Keratinocyte (primary cell): ENCODE data around the gene LRFN4. TPM values are rescaled to one million over a fixed set of nuclear protein-coding genes. Genes with fewer than 3 reads are reported as not detected.

ENCODE experiments used
- DNase-seq: peaks from one replicate; pipeline ENCODE4 v3.0.0-alpha.2; 2011; ENCODE audit warnings: low read depth, missing footprints, low spot score
- FAIRE-seq: peaks from 2 replicates; lab custom pipeline; 2011; peaks lifted over from hg19 to GRCh38; lab: Jason Lieb, UNC
- H2AFZ ChIP-seq: 2 replicates; pipeline ENCODE4 v1.6.0; 2012; ENCODE audit warnings: low read length, control low read depth, inconsistent platforms; ENCODE audit not compliant: control insufficient read depth
- H3K27ac ChIP-seq: 2 replicates; pipeline ENCODE4 v1.5.1; 2011; ENCODE audit warnings: low read length; ENCODE audit not compliant: control insufficient read depth, insufficient read depth
- H3K27me3 ChIP-seq: 3 replicates; pipeline ENCODE4 v1.6.0; 2011; ENCODE audit warnings: low read length; ENCODE audit not compliant: control insufficient read depth, insufficient read depth; ENCODE audit errors: extremely low read depth
- H3K36me3 ChIP-seq, 2 experiments: 2 replicates in 1 of 2; 3 replicates in 1 of 2; pipeline ENCODE4 v1.5.1; 2011; ENCODE audit warnings: low read length in 2 of 2, mild to moderate bottlenecking in 1 of 2; ENCODE audit not compliant: control insufficient read depth in 2 of 2, insufficient read depth in 2 of 2; ENCODE audit errors: extremely low read depth in 1 of 2
- H3K4me1 ChIP-seq: 3 replicates; pipeline ENCODE4 v1.5.1; 2011; ENCODE audit warnings: low read length; ENCODE audit not compliant: control insufficient read depth, insufficient read depth; ENCODE audit errors: extremely low read depth
- H3K4me2 ChIP-seq: 3 replicates; pipeline ENCODE4 v1.6.0; 2011; ENCODE audit warnings: low read depth, low read length; ENCODE audit not compliant: control insufficient read depth, insufficient read depth; ENCODE audit errors: extremely low read depth
- H3K4me3 ChIP-seq, 3 experiments: fragments of 200-600 bp in 1 of 3; sonication (generic) in 1 of 3; 2 replicates in 2 of 3; 3 replicates in 1 of 3; pipeline ENCODE4 v1.5.1; 2011 to 2016; ENCODE audit warnings: low read length in 3 of 3, mild to moderate bottlenecking in 3 of 3, control low read depth in 2 of 3, inconsistent platforms in 1 of 3, low read depth in 1 of 3, mixed read lengths in 1 of 3, mixed run types in 1 of 3, moderate library complexity in 1 of 3; ENCODE audit not compliant: control insufficient read depth in 2 of 3, insufficient read depth in 2 of 3; ENCODE audit errors: extremely low read depth in 1 of 3
- H3K79me2 ChIP-seq: 2 replicates; pipeline ENCODE4 v1.6.0; 2012; ENCODE audit warnings: low read length; ENCODE audit not compliant: control insufficient read depth, insufficient read depth
- H3K9ac ChIP-seq: 3 replicates; pipeline ENCODE4 v1.6.0; 2011; ENCODE audit warnings: low read length; ENCODE audit not compliant: control insufficient read depth, insufficient read depth; ENCODE audit errors: extremely low read depth
- H3K9me1 ChIP-seq: 3 replicates; pipeline ENCODE4 v1.6.0; 2011; ENCODE audit warnings: low read length; ENCODE audit not compliant: control insufficient read depth, insufficient read depth; ENCODE audit errors: extremely low read depth
- H3K9me3 ChIP-seq: 2 replicates; pipeline ENCODE4 v1.5.1; 2012; ENCODE audit warnings: low read depth, low read length; ENCODE audit not compliant: control insufficient read depth
- H4K20me1 ChIP-seq: 3 replicates; pipeline ENCODE4 v1.6.0; 2011; ENCODE audit warnings: low read length; ENCODE audit not compliant: control insufficient read depth, insufficient read depth; ENCODE audit errors: extremely low read depth
- CTCF ChIP-seq, 3 experiments: IDR thresholded peaks in 1 of 3; conservative IDR thresholded peaks in 1 of 3; optimal IDR thresholded peaks in 1 of 3; 2 replicates in 2 of 3; 3 replicates in 1 of 3; pipeline versions ENCODE3 to v1.5.1; 2011; ENCODE audit warnings: low read length in 3 of 3, mild to moderate bottlenecking in 3 of 3, moderate library complexity in 2 of 3, control low read depth in 1 of 3, inconsistent platforms in 1 of 3; ENCODE audit not compliant: insufficient read depth in 2 of 3; ENCODE audit errors: extremely low read depth in 1 of 3
- EZH2 ChIP-seq: IDR thresholded peaks from one replicate; pipeline ENCODE4 v1.6.1; 2012; ENCODE audit warnings: inconsistent platforms, mild to moderate bottlenecking, low read length, moderate library complexity
- dilution Hi-C: fragments of 300-500 bp; cut with MboI; formaldehyde crosslinking; loops from one replicate; pipeline ENCODE4 v1.7.0; 2020; ENCODE audit warnings: low sequenced_read_pairs; ENCODE audit not compliant: extremely low pct_ligation_motif_present
- polyA plus RNA-seq, 5 experiments: library from polyadenylated mRNA; depleted of rRNA in 3 of 5; stranded (reverse) in 3 of 5; stranded (forward) in 1 of 5; unstranded in 1 of 5; fragments of >200 nt; gene quantifications; 1 replicate in 1 of 5; 2 replicates in 3 of 5; 3 replicates in 1 of 5; pipeline versions ENCODE4 v1.2.1 to v1.2.3, GENCODE V29; 2011 to 2012; ENCODE audit warnings: missing spikeins in 2 of 5, low read depth in 1 of 5, low replicate concordance in 1 of 5

Gene LRFN4
- polyA plus RNA-seq, 1 donor (not counting 4 experiments of a cell fraction or from before 2014, with no cell fraction given), result 1.1 TPM

GRCh38 chr11:66869567-66869870, 12.7 kb downstream of the LRFN4 start:
- H3K4me3 ChIP-seq, result no peak overlapping the region
- H3K27me3 ChIP-seq, result no peaks in the 10 kb centered on the region
- peaks cover 4% of the 10 kb centered on the region for H3K4me1 ChIP-seq
- dilution Hi-C loops, result no loop called here
- no peak overlapping the region for H3K27ac ChIP-seq
- H2AFZ ChIP-seq, result no peak overlapping the region
- no peak overlapping the region for H3K4me2 ChIP-seq
- no peak for FAIRE-seq
- H3K79me2 ChIP-seq, result no peaks in the 10 kb centered on the region
- TF ChIP-seq CTCF (optimal IDR thresholded peaks at IDR 0.05 in 1 of 3, IDR thresholded peaks at IDR 0.05 in 1 of 3, conservative IDR thresholded peaks at IDR 0.05 in 1 of 3; ENCODE audit: extremely low read depth in 1 of 3, insufficient read depth in 2 of 3, low read length in 3 of 3), result no peak
- no peak for TF ChIP-seq EZH2
- H3K9me1 ChIP-seq, result no peaks in the 10 kb centered on the region
- H3K36me3 ChIP-seq, result peaks cover 29 to 35% of the 10 kb centered on the region in 2 experiments
- no peak for DNase-seq
- peaks cover under 1% of the 10 kb centered on the region for H4K20me1 ChIP-seq
- no peaks in the 10 kb centered on the region for H3K9me3 ChIP-seq
- no peak overlapping the region for H3K9ac ChIP-seq

GRCh38 chr11:66870131-66870530, 13.3 kb downstream of the LRFN4 start:
- H3K36me3 ChIP-seq, result peaks cover 29 to 35% of the 10 kb centered on the region in 2 experiments
- no peak overlapping the region for H3K4me2 ChIP-seq
- no peaks in the 10 kb centered on the region for H3K79me2 ChIP-seq
- dilution Hi-C loops, result no loop called here
- no peak for DNase-seq
- H3K9ac ChIP-seq, result no peak overlapping the region
- no peaks in the 10 kb centered on the region for H4K20me1 ChIP-seq
- no peak for FAIRE-seq
- H3K27me3 ChIP-seq, result no peaks in the 10 kb centered on the region
- H3K27ac ChIP-seq, result no peak overlapping the region
- H3K9me3 ChIP-seq, result no peaks in the 10 kb centered on the region
- H3K4me3 ChIP-seq, result no peak overlapping the region
- TF ChIP-seq CTCF (optimal IDR thresholded peaks at IDR 0.05 in 1 of 3, IDR thresholded peaks at IDR 0.05 in 1 of 3, conservative IDR thresholded peaks at IDR 0.05 in 1 of 3; ENCODE audit: extremely low read depth in 1 of 3, insufficient read depth in 2 of 3, low read length in 3 of 3), result no peak
- TF ChIP-seq EZH2, result no peak
- H3K4me1 ChIP-seq, result peaks cover 3% of the 10 kb centered on the region
- no peaks in the 10 kb centered on the region for H3K9me1 ChIP-seq
- H2AFZ ChIP-seq, result no peak overlapping the region
